Measurements from ENCODE around the gene LEPR.
"Not testable (repeated sequence)": the region's sequence is repeated elsewhere in the genome, so short reads cannot be mapped to it uniquely, and the experiment has no call there.

Gene LEPR

DNA sequence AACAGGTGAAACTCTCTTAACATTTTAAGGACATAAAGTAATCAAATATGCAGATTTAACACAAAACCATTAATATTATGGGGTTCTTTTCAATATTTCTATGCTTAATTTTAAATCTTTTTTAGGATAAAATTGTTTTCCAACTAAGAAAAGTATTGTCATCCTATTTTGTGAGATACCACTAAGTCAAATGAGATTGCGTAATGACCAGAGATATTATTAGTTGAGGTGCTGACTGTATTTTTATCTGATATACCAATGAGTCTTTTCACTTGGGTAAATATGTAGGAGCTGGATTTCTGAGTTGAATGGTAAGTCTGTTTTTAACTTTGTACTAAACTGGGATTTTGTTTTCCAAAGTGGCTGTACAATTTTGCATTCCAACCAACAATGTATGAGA, 25.4 kb downstream of the LEPR start:
- H3K9me3 Mint-ChIP-seq: no peaks in the 10 kb centered on the region
- ATAC-seq (replicated peaks; ENCODE audit: extremely low read depth, poor library complexity, severe bottlenecking): no peak
- no peak overlapping the region for H3K4me3 Mint-ChIP-seq
- H3K27me3 Mint-ChIP-seq: no peaks in the 10 kb centered on the region
- DNase-seq (ENCODE audit: low spot score in 2 of 2): no peak
- H3K36me3 Mint-ChIP-seq (ENCODE audit: insufficient read depth): no peaks in the 10 kb centered on the region
- no peaks in the 10 kb centered on the region for H3K4me1 Mint-ChIP-seq
- no peak overlapping the region for H3K27ac Mint-ChIP-seq (ENCODE audit: low read depth)

DNA sequence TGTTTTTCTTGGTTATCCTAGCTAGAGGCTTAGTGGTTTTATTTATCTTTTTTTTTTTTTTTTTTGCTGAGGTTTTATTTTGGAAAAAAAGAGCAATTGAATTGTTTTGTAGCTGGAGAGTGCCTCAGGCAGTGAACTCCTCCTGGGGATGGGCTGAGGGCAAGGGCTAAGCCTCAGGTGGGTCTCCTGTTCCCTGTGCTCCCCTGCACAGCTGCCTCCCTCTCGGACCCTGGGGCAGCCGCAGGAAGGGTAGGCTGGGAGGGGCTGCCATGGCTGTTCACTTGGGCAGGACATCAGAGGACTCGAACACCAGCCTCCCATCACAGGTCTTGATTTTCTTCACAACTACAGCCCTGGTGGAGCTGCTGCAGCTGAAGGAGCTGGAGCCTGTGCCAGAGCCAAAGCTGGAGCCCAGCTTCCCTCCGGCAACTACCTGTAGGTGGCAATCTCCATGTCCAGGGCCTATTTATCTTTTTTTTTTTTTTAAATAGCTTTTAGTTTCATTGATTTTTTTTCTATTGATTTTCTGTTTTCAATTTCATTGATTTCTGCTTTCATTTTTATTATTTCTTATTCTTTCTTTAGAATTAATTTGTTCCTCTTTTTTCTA, 28.9 kb downstream of the LEPR start:
- no peaks in the 10 kb centered on the region for H3K9me3 Mint-ChIP-seq
- no peaks in the 10 kb centered on the region for H3K27me3 Mint-ChIP-seq
- H3K36me3 Mint-ChIP-seq (ENCODE audit: insufficient read depth): no peaks in the 10 kb centered on the region
- H3K4me1 Mint-ChIP-seq: no peaks in the 10 kb centered on the region
- no peak overlapping the region for H3K4me3 Mint-ChIP-seq
- ATAC-seq (replicated peaks; ENCODE audit: extremely low read depth, poor library complexity, severe bottlenecking): no peak
- H3K27ac Mint-ChIP-seq (ENCODE audit: low read depth): no peak overlapping the region
- no peak for DNase-seq (ENCODE audit: low spot score in 2 of 2)

DNA sequence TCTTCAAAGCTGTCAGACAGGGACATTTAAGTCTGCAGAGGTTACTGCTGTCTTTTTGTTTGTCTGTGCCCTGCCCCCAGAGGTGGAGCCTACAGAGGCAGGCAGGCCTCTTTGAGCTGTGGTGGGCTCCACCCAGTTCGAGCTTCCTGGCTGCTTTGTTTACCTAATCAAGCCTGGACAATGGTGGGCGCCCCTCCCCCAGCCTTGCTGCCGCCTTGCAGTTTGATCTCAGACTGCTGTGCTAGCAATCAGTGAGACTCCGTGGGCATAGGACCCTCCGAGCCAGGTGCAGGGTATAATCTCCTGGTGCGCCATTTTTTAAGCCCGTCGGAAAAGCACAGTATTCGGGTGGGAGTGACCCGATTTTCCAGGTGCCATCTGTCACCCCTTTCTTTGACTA, 35.2 kb downstream of the LEPR start:
- H3K4me1 Mint-ChIP-seq: peaks cover 14% of the 10 kb centered on the region
- H3K27me3 Mint-ChIP-seq, H3K4me3 Mint-ChIP-seq: not testable (repeated sequence)

DNA sequence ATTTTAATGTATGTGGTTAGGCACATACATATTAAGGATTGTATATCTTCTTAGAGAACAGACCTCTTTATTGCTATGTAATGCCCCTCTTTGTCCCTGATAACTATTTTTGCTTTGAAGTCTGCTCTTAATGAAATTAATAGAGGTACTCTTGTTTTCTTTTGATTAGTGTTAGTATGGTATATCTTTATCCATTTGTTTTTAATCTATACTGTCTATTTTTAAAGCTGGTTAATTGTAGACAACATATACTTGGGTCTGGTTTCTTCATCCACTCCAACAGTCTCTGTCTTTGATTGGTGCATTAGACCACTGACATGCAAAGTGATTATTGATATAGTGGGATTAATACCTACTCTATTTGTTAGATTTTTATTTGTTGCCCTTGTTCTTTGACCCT, 36.0 kb downstream of the LEPR start:
- H3K27me3 Mint-ChIP-seq: no peaks in the 10 kb centered on the region
- DNase-seq (ENCODE audit: low spot score in 2 of 2): no peak
- no peak overlapping the region for H3K4me3 Mint-ChIP-seq
- H3K9me3 Mint-ChIP-seq: peaks cover 8% of the 10 kb centered on the region
- H3K27ac Mint-ChIP-seq (ENCODE audit: low read depth): no peak overlapping the region
- H3K4me1 Mint-ChIP-seq: peaks cover 14% of the 10 kb centered on the region
- ATAC-seq (replicated peaks; ENCODE audit: extremely low read depth, poor library complexity, severe bottlenecking): no peak
- no peaks in the 10 kb centered on the region for H3K36me3 Mint-ChIP-seq (ENCODE audit: insufficient read depth)

More for the DNA sequence above, 35.2 kb downstream of the LEPR start:
- H3K36me3 Mint-ChIP-seq (ENCODE audit: insufficient read depth); ATAC-seq (replicated peaks; ENCODE audit: extremely low read depth, poor library complexity, severe bottlenecking); H3K9me3 Mint-ChIP-seq; H3K27ac Mint-ChIP-seq (ENCODE audit: low read depth); DNase-seq (ENCODE audit: low spot score in 2 of 2): not testable (repeated sequence)

DNA sequence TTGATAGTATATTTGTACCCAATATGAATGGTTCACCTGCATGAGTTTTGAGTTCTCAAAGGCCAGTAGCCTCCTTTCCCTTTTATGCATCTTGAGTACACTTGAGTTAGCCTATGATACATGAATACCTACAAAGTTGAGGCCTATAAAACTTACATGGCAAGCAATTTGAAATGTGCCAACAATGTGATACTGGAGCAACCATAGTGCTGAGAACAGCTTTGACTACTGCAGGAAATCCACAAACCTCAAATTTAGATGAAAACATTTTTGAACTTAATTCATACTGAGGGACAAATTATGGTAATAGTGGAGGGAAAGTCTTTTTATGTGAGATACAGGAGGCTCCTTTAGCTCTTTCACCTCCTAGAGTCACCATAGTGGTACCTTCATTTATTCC, 37.4 kb downstream of the LEPR start:
- H3K36me3 Mint-ChIP-seq (ENCODE audit: insufficient read depth): no peaks in the 10 kb centered on the region
- peaks cover 14% of the 10 kb centered on the region for H3K4me1 Mint-ChIP-seq
- DNase-seq (ENCODE audit: low spot score in 2 of 2): no peak
- no peak overlapping the region for H3K27ac Mint-ChIP-seq (ENCODE audit: low read depth)
- no peak for ATAC-seq (replicated peaks; ENCODE audit: extremely low read depth, poor library complexity, severe bottlenecking)
- H3K27me3 Mint-ChIP-seq: no peaks in the 10 kb centered on the region
- H3K9me3 Mint-ChIP-seq: peaks cover 8% of the 10 kb centered on the region
- no peak overlapping the region for H3K4me3 Mint-ChIP-seq

DNA sequence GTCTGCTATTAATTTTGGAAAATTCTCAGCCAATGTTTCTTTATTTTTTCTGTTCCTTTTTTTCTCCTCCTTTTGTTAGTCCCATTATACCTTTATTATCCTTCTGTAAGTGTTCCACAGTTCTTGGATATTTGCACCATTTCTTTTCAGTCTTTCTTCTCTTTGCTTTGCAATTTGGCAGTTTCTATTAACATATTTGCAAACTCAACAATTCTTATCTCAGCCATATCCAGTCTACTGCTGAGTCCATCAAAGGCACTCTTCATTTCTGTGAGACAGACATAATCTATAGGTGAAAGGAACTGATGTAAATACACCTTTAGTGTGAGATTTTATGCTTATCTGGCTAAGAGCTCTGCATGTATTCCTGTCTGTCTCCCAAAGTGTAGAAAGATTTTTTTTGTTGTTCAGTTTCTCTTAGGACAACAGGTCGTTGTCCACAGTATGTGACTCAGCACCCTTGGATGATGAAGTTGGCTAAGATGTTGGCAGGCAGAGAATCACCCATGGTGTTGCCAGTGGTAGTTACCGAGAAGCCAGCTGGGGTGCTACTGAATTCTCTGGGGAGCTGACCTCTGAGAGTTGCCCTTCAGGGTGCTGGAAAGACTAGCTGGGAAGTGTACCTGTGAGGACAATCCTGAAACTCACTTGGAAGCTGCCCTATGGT, 38.4 kb downstream of the LEPR start:
- H3K4me3 Mint-ChIP-seq: no peak overlapping the region

DNA sequence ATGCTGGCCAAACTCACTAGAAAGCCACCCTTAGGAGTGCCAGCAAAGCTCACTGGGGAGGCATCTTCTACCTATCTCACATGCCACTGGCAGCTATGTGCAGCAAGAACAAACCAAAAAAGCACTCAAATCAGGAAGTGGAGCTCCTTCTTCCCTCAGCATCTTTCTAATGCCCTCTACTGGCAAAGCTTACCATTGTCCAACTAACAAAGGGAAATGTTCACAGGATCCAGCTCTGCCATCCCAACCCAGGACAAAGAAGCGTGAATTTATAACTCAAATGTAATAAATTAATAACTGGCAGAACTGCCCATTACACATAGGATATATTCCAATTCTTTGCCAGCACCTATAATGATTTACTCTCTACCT, 38.9 kb downstream of the LEPR start:
- no peak overlapping the region for H3K27ac Mint-ChIP-seq (ENCODE audit: low read depth)
- peaks cover 1% of the 10 kb centered on the region for H3K27me3 Mint-ChIP-seq
- H3K4me1 Mint-ChIP-seq: peaks cover 14% of the 10 kb centered on the region
- no peaks in the 10 kb centered on the region for H3K36me3 Mint-ChIP-seq (ENCODE audit: insufficient read depth)
- no peak for DNase-seq (ENCODE audit: low spot score in 2 of 2)
- H3K4me3 Mint-ChIP-seq: no peak overlapping the region
- H3K9me3 Mint-ChIP-seq: peaks cover 8% of the 10 kb centered on the region
- no peak for ATAC-seq (replicated peaks; ENCODE audit: extremely low read depth, poor library complexity, severe bottlenecking)

More for the DNA sequence above, 38.4 kb downstream of the LEPR start:
- H3K9me3 Mint-ChIP-seq: peaks cover 8% of the 10 kb centered on the region
- no peaks in the 10 kb centered on the region for H3K36me3 Mint-ChIP-seq (ENCODE audit: insufficient read depth)
- H3K27me3 Mint-ChIP-seq: no peaks in the 10 kb centered on the region
- no peak for ATAC-seq (replicated peaks; ENCODE audit: extremely low read depth, poor library complexity, severe bottlenecking)
- no peak overlapping the region for H3K27ac Mint-ChIP-seq (ENCODE audit: low read depth)
- no peak for DNase-seq (ENCODE audit: low spot score in 2 of 2)
- H3K4me1 Mint-ChIP-seq: peaks cover 14% of the 10 kb centered on the region

DNA sequence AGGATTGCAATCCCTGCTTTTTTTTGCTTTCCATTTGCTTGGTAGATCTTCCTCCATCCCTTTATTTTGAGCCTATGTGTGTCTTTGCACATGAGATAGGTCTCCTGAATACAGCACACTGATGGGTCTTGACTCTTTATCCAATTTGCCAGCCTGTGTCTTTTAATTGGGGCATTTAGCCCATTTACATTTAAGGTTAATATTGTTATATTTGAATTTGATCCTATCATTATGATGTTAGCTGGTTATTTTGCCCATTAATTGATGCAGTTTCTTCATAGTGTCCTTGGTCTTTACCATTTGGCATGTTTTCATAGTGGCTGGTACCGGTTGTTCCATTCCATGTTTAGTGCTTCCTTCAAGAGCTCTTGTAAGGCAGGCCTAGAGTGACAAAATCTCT, 45.4 kb downstream of the LEPR start:
- ATAC-seq (replicated peaks; ENCODE audit: extremely low read depth, poor library complexity, severe bottlenecking); DNase-seq (ENCODE audit: low spot score in 2 of 2); H3K4me1 Mint-ChIP-seq; H3K27ac Mint-ChIP-seq (ENCODE audit: low read depth); H3K36me3 Mint-ChIP-seq (ENCODE audit: insufficient read depth); H3K4me3 Mint-ChIP-seq; H3K9me3 Mint-ChIP-seq: not testable (repeated sequence)
- peaks cover 11% of the 10 kb centered on the region for H3K27me3 Mint-ChIP-seq

DNA sequence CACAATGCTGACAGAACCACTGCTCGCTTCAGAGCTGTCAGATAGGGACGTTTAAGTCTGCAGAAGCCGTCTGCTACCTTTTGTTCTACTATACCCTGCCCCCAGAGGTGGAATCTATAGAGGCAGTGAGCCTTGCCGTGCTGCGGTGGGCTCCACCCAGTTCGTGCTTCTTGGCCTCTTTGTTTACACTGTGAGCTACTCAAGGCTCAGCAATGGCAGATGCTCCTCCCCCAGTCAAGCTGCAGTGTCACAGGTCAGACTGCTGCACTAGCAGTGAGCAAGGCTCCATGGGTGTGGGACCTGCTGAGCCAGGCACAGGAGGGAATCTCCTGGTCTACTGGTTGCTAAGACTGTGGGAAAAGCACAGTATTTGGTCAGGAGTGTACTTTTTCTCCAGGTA, 47.1 kb downstream of the LEPR start:
- Mint-ChIP-seq H3K27me3 (peaks cover 11% of the 10 kb centered on the region), H3K9me3 (peaks cover 6% of the 10 kb centered on the region), H3K27ac (ENCODE audit: low read depth) (no peak overlapping the region), H3K36me3 (ENCODE audit: insufficient read depth) (peaks cover 1% of the 10 kb centered on the region), H3K4me3 (no peak overlapping the region), H3K4me1 (no peaks in the 10 kb centered on the region)
- DNase-seq (ENCODE audit: low spot score in 2 of 2) (no peak), ATAC-seq (replicated peaks; ENCODE audit: extremely low read depth, poor library complexity, severe bottlenecking) (no peak)

DNA sequence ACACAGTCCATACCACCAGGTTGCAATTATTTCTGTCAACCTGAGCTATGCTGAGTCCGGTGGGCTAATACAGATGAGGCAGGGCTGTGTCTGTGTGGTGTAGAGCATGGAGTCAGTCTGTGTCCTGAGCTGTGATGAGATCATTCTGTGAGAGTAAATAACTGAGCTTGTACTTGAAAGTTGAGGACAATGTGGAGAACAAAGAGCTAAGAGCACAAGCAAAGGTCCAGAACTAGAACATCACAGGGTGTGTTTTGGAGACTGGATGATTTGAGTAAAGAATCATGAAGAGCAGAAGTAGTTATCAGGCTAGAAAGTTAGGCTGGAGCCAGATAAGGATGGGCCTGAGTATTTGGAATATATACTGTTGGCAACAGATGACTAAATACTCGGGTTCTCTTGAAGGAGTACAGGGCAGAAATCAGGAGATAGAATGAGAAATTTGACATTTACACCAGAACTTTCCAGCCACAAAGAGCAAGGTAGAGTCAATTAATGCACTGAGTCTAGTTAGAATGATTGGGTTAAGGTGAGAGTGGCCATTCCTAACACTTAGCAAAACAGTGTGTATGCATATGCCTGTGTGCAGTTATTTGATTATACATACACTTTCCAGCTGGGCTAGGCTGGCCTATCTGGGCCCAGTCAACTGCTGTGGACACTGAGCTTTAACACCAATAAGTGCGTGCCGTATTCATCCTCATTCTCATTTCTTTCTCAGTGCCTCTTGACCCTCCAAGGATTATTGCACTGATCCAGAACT, 48.8 kb downstream of the LEPR start:
- Mint-ChIP-seq H3K4me3 (no peak overlapping the region), H3K36me3 (ENCODE audit: insufficient read depth) (peaks cover 1% of the 10 kb centered on the region), H3K9me3 (peaks cover 6% of the 10 kb centered on the region), H3K27ac (ENCODE audit: low read depth) (no peak overlapping the region), H3K4me1 (no peaks in the 10 kb centered on the region), H3K27me3 (peaks cover 15% of the 10 kb centered on the region)
- no peak for DNase-seq (ENCODE audit: low spot score in 2 of 2)
- ATAC-seq (replicated peaks; ENCODE audit: extremely low read depth, poor library complexity, severe bottlenecking): no peak

DNA sequence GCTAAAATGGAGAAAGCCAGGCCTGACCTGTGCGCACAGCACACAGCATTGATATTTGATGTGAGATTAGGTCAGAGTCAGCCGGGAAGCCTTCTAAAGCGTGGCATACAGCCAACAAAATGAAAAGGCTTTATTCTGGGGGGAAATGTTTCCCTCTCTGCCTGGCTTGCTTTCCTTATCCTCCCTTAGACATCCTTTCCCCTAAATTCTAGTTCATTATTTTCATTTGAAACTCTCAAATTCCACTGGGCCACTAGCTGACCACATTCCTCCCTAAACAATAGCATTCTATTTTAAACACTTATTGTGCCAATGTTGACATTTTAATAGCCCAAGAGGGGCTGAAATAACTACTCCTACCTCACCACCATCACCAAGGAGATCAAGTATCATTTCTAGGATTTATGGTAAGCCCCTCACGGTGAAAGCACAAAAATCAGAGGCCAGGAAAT, 49.4 kb downstream of the LEPR start:
- peaks cover 3% of the 10 kb centered on the region for H3K9me3 Mint-ChIP-seq
- peaks cover 1% of the 10 kb centered on the region for H3K36me3 Mint-ChIP-seq (ENCODE audit: insufficient read depth)
- ATAC-seq (replicated peaks; ENCODE audit: extremely low read depth, poor library complexity, severe bottlenecking) (no peak), DNase-seq (ENCODE audit: low spot score in 2 of 2) (no peak)
- no peak overlapping the region for H3K4me3 Mint-ChIP-seq
- no peaks in the 10 kb centered on the region for H3K4me1 Mint-ChIP-seq
- peaks cover 15% of the 10 kb centered on the region for H3K27me3 Mint-ChIP-seq
- H3K27ac Mint-ChIP-seq (ENCODE audit: low read depth): no peak overlapping the region

All from central memory CD8-positive, alpha-beta T cell (primary cell).